Muscle of leg (tissue), 11 donors: Measurements from ENCODE around the gene ITGA2. TPM values are rescaled to one million over a fixed set of nuclear protein-coding genes. Genes with fewer than 3 reads are reported as not detected.

ENCODE experiments used
- DNase-seq: peaks from one replicate; pipeline ENCODE4 v3.0.0; 2013
- H3K27ac ChIP-seq: one replicate; pipeline ENCODE4 v1.5.1; 2013; ENCODE audit warnings: mild to moderate bottlenecking, low read length, control low read depth
- H3K27me3 ChIP-seq: one replicate; pipeline ENCODE4 v1.6.1; 2013; ENCODE audit warnings: low read length; ENCODE audit not compliant: control insufficient read depth, insufficient read depth
- H3K36me3 ChIP-seq: one replicate; pipeline ENCODE4 v1.6.1; 2013; ENCODE audit warnings: low read length; ENCODE audit not compliant: control insufficient read depth, insufficient read depth
- H3K4me1 ChIP-seq: one replicate; pipeline ENCODE4 v1.6.1; 2013; ENCODE audit warnings: low read length; ENCODE audit not compliant: control insufficient read depth, insufficient read depth
- H3K4me3 ChIP-seq: one replicate; pipeline ENCODE4 v1.5.1; 2013; ENCODE audit warnings: low read length, control low read depth
- H3K9me3 ChIP-seq: replicated peaks from 2 replicates; pipeline ENCODE4 v1.6.1; 2013; ENCODE audit warnings: low read depth, low read length; ENCODE audit not compliant: control insufficient read depth
- WGBS: methylation state at CpG from one replicate; pipeline ENCODE4 v1.1.5; 2013; ENCODE audit warnings: missing lambda C conversion rate; ENCODE audit not compliant: insufficient coverage; 5-methylcytosine and 5-hydroxymethylcytosine counted together
- polyA plus RNA-seq, 8 donors: library from polyadenylated mRNA; unstranded; fragments of 120-200 nt; gene quantifications; one replicate each; pipeline versions ENCODE4 v1.2.1 to v1.2.3, GENCODE V29; 2013; ENCODE audit warnings: inconsistent platforms in 1 of 8, low replicate concordance in 1 of 8; ENCODE audit not compliant: insufficient read length in 8 of 8, insufficient read depth in 1 of 8
- total RNA-seq: library from RNA; stranded (reverse); fragments of 120-200 nt; gene quantifications from one replicate; pipeline ENCODE4 v1.2.4, GENCODE V29; 2013

Gene ITGA2
- total and polyA plus RNA-seq, 9 donors = 6.0 to 27.7 (median 9.5) TPM

DNA sequence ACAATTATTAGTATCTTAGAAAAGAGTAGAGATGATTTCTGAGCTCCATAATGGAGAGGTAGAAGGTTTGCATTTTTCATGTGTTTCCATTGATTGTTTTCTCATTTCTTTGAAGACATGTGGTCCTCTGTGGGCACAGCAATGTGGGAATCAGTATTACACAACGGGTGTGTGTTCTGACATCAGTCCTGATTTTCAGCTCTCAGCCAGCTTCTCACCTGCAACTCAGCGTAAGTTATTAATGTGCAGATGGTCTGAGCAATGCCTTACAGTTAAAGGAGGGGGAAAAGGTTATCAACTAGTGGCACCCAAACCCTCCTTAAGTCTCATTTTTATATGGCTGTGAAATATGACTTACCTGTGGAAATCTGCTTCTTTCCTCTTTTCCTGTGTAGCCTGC lies 59.1 kb downstream of the ITGA2 start:
- no peaks in the 10 kb centered on the region for H3K27me3 ChIP-seq
- DNase-seq = no peak
- no peak overlapping the region for H3K27ac ChIP-seq
- no peak overlapping the region for H3K4me3 ChIP-seq
- no CpG with 5 or more reads among the region's 2 CpGs for WGBS
- H3K4me1 ChIP-seq = no peaks in the 10 kb centered on the region
- no peaks in the 10 kb centered on the region for H3K9me3 ChIP-seq
- H3K36me3 ChIP-seq = no peaks in the 10 kb centered on the region

DNA sequence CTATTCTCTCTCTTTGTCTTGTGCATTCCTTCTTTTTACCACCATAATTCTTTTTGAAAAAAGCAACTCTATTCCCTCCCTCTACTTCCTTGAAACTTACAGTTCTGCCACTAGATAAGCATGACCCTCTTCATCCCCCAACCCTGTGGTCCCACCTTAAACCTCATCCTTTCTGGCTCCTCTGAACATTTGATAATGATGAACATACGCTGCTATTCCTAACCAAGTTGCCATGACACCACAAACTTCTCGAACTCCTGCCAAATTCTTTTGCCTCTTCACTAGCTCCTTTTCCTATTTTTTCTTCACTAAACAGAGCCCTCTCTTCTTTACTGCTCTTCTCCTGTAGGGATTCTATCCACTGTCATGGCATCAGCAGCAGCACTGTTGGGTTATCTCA lies 63.3 kb downstream of the ITGA2 start:
- WGBS = 50% methylated on average over 2 of the region's 2 CpGs
- no peaks in the 10 kb centered on the region for H3K27me3 ChIP-seq
- no peaks in the 10 kb centered on the region for H3K4me1 ChIP-seq
- no peaks in the 10 kb centered on the region for H3K36me3 ChIP-seq
- H3K4me3 ChIP-seq = no peak overlapping the region
- no peaks in the 10 kb centered on the region for H3K9me3 ChIP-seq
- DNase-seq = no peak
- no peak overlapping the region for H3K27ac ChIP-seq

GRCh38 chr5:53053364-53053763 lies 64.2 kb downstream of the ITGA2 start:
- Histone ChIP-seq H3K9me3 (no peaks in the 10 kb centered on the region), H3K27ac (no peak overlapping the region), H3K36me3 (no peaks in the 10 kb centered on the region), H3K4me1 (no peaks in the 10 kb centered on the region), H3K27me3 (no peaks in the 10 kb centered on the region), H3K4me3 (no peak overlapping the region)
- DNase-seq = no peak
- WGBS = 88% methylated on average over 4 of the region's 4 CpGs

DNA sequence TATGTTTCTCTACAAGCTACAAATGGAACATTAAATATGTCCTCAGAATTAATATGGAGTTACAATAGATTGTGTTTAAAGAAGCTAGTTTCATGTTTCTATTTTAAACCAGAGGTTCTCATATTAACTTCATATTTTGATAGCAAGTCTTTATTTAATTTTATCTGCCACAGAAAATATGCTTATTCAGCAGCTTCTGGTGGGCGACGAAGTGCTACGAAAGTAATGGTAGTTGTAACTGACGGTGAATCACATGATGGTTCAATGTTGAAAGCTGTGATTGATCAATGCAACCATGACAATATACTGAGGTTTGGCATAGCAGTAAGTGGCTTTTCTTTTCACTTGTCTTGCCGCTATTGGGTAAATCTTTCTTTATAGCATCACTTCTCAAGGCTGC lies 66.2 kb downstream of the ITGA2 start:
- Histone ChIP-seq H3K4me3 (no peak overlapping the region), H3K27ac (no peak overlapping the region), H3K4me1 (no peaks in the 10 kb centered on the region), H3K36me3 (no peaks in the 10 kb centered on the region), H3K9me3 (no peaks in the 10 kb centered on the region), H3K27me3 (no peaks in the 10 kb centered on the region)
- DNase-seq = no peak
- WGBS = no CpG with 5 or more reads among the region's 5 CpGs

GRCh38 chr5:53059281-53059680 lies 70.1 kb downstream of the ITGA2 start:
- H3K27ac ChIP-seq = no peak overlapping the region
- no peaks in the 10 kb centered on the region for H3K27me3 ChIP-seq
- no peaks in the 10 kb centered on the region for H3K9me3 ChIP-seq
- no peaks in the 10 kb centered on the region for H3K36me3 ChIP-seq
- H3K4me3 ChIP-seq = no peak overlapping the region
- DNase-seq = no peak
- no peaks in the 10 kb centered on the region for H3K4me1 ChIP-seq
- 81% methylated on average over 5 of the region's 5 CpGs for WGBS

DNA sequence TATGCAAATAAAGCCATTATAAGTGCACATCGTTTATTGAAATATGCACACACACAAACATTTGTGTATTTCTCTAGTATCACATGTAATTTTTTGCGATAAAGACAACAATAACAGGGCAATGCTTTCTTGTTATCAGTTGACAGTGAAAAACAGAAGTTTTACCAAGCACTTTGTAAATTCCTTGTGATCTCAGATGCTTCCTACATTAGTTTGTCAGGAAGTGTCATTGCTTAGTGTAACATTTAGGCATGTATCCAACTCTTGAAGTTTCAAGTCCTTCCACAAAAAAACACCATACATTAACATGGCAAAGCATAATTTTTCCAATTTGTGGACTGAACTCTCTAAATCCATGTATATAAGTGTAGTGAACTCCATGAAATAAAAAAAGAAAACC lies 74.0 kb downstream of the ITGA2 start:
- no peaks in the 10 kb centered on the region for H3K36me3 ChIP-seq
- DNase-seq = no peak
- H3K27ac ChIP-seq = no peak overlapping the region
- no peaks in the 10 kb centered on the region for H3K4me1 ChIP-seq
- no peak overlapping the region for H3K4me3 ChIP-seq
- WGBS = no CpG with 5 or more reads among the region's 2 CpGs
- H3K9me3 ChIP-seq = no peaks in the 10 kb centered on the region
- H3K27me3 ChIP-seq = no peaks in the 10 kb centered on the region

- H3K36me3 ChIP-seq = no peaks in the 10 kb centered on the region
- no peak overlapping the region for H3K27ac ChIP-seq
- no peak overlapping the region for H3K4me3 ChIP-seq
- no peaks in the 10 kb centered on the region for H3K27me3 ChIP-seq
- H3K4me1 ChIP-seq = no peaks in the 10 kb centered on the region
- no peaks in the 10 kb centered on the region for H3K9me3 ChIP-seq
- WGBS = no CpG with 5 or more reads among the region's 3 CpGs
- DNase-seq = no peak
These were observed 74.6 kb downstream of the ITGA2 start for GRCh38 chr5:53063791-53064190.

GRCh38 chr5:53066088-53066487 lies 76.9 kb downstream of the ITGA2 start:
- H3K4me1 ChIP-seq = no peaks in the 10 kb centered on the region
- H3K27me3 ChIP-seq = no peaks in the 10 kb centered on the region
- H3K4me3 ChIP-seq = no peak overlapping the region
- no peaks in the 10 kb centered on the region for H3K36me3 ChIP-seq
- no peaks in the 10 kb centered on the region for H3K9me3 ChIP-seq
- no peak overlapping the region for H3K27ac ChIP-seq
- WGBS = no CpG with 5 or more reads among the region's 1 CpG
- no peak for DNase-seq

DNA sequence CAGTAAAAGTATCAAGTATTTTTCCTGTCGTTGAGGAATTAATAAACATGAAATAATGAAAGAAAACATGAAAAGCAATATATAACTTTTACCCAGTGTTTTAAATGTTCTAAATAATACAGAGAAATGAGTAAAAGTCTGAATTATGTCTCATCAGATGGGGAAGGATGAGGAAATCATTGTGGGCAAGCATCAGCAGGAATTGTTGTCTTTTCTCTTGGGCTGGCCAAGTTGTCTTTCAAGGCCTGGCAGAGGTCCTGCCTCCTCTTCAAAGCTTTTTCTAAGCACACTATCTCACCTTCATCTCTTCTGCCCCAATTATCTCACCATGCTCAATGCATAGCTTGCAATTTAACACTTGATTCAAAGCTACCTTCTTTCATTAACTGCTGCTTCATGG lies 78.5 kb downstream of the ITGA2 start:
- H3K4me1 ChIP-seq = no peaks in the 10 kb centered on the region
- DNase-seq = no peak
- H3K4me3 ChIP-seq = no peak overlapping the region
- WGBS = no CpG with 5 or more reads among the region's 1 CpG
- no peaks in the 10 kb centered on the region for H3K9me3 ChIP-seq
- H3K36me3 ChIP-seq = no peaks in the 10 kb centered on the region
- H3K27me3 ChIP-seq = no peaks in the 10 kb centered on the region
- no peak overlapping the region for H3K27ac ChIP-seq

DNA sequence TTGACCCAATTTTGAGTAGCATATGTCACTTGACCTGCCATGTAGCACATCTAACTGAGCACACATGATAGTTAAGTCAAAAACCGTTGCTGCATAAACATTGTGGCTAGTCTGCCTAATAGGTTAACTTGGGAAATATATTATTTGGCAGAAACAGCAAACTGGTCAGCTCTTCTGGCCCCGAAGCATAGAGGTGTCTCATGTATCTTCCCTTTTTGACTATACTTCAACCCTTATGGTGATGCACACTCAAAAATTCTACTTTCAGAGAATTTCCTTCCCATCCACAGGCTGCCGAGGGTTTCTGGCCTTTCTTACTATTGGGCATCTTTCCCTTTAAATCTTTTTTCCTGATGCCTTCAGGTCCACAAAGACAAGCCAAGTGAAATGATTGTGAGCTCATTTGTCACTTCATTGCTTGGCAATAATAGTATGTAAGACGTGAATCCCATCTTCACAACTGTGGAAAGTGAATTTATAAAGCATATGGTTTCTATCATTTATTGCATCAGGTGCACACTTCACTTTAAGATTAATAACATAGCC lies 79.2 kb downstream of the ITGA2 start:
- WGBS = 25% methylated on average over 2 of the region's 4 CpGs
- DNase-seq = peak; percentile 91
- no peaks in the 10 kb centered on the region for H3K4me1 ChIP-seq
- H3K4me3 ChIP-seq = no peak overlapping the region
- no peak overlapping the region for H3K27ac ChIP-seq
- no peaks in the 10 kb centered on the region for H3K36me3 ChIP-seq
- no peaks in the 10 kb centered on the region for H3K27me3 ChIP-seq
- no peaks in the 10 kb centered on the region for H3K9me3 ChIP-seq

- no peak overlapping the region for H3K27ac ChIP-seq
- no peaks in the 10 kb centered on the region for H3K27me3 ChIP-seq
- peak; percentile 83 for DNase-seq
- H3K9me3 ChIP-seq = no peaks in the 10 kb centered on the region
- H3K4me1 ChIP-seq = no peaks in the 10 kb centered on the region
- no peak overlapping the region for H3K4me3 ChIP-seq
- 90% methylated on average over 4 of the region's 5 CpGs for WGBS
- no peaks in the 10 kb centered on the region for H3K36me3 ChIP-seq
These were observed 80.5 kb downstream of the ITGA2 start for GRCh38 chr5:53069626-53070025.
